Chondrocyte (in vitro differentiated cells): ENCODE results near the gene SLC25A13. TPM values are rescaled to one million over a fixed set of nuclear protein-coding genes. Genes with fewer than 3 reads are reported as not detected.

Experiments used
- DNase-seq: peaks from one replicate; pipeline ENCODE4 v3.0.0; 2021; ENCODE audit warnings: mixed read lengths, low spot score
- H3K27ac Mint-ChIP-seq: one replicate; pipeline ENCODE4 v1.8.0; 2021; ENCODE audit warnings: mild to moderate bottlenecking, moderate library complexity, mixed read lengths; ENCODE audit not compliant: unreplicated experiment
- H3K27me3 Mint-ChIP-seq: 2 replicates; pipeline ENCODE4 v1.8.0; 2021; ENCODE audit warnings: low read depth, mixed read lengths
- H3K36me3 Mint-ChIP-seq: 2 replicates; pipeline ENCODE4 v1.8.0; 2021; ENCODE audit warnings: low read depth, mixed read lengths
- H3K4me1 Mint-ChIP-seq: 2 replicates; pipeline ENCODE4 v1.8.0; 2021; ENCODE audit warnings: low read depth, mild to moderate bottlenecking, mixed read lengths
- H3K4me3 Mint-ChIP-seq: one replicate; pipeline ENCODE4 v1.8.0; 2021; ENCODE audit warnings: mild to moderate bottlenecking, moderate library complexity, mixed read lengths; ENCODE audit not compliant: unreplicated experiment
- H3K9me3 Mint-ChIP-seq: 2 replicates; pipeline ENCODE4 v1.8.0; 2021; ENCODE audit warnings: low read depth, mixed read lengths
- CTCF ChIP-seq: fragments of 200-600 bp; sonication (generic); IDR thresholded peaks from 2 replicates; pipeline ENCODE4 v1.5.0; 2021; ENCODE audit warnings: antibody characterized with exemption, mild to moderate bottlenecking, moderate library complexity
- total RNA-seq: library from RNA; stranded (reverse); gene quantifications from 3 replicates; pipeline ENCODE4 v1.2.1, GENCODE V29; 2021

The SLC25A13 gene
- total RNA-seq, 1 donor from 2014 or later = 26.6 TPM

GRCh38 chr7:96277921-96278320 lies 44.0 kb downstream of the SLC25A13 start:
- Mint-ChIP-seq H3K4me1 (peaks cover 18% of the 10 kb centered on the region), H3K27me3 (no peaks in the 10 kb centered on the region), H3K27ac (no peak overlapping the region), H3K36me3 (peaks cover 6% of the 10 kb centered on the region), H3K9me3 (peaks cover 3% of the 10 kb centered on the region), H3K4me3 (no peak overlapping the region)
- no peak for TF ChIP-seq CTCF
- no peak for DNase-seq

- H3K4me1 Mint-ChIP-seq = peaks cover 16% of the 10 kb centered on the region
- TF ChIP-seq CTCF = no peak
- no peak overlapping the region for H3K27ac Mint-ChIP-seq
- no peaks in the 10 kb centered on the region for H3K27me3 Mint-ChIP-seq
- H3K4me3 Mint-ChIP-seq = no peak overlapping the region
- H3K9me3 Mint-ChIP-seq = peaks cover 3% of the 10 kb centered on the region
- no peak for DNase-seq
- H3K36me3 Mint-ChIP-seq = peaks cover 6% of the 10 kb centered on the region
Observed at GRCh38 chr7:96276019-96276418, 45.9 kb downstream of the SLC25A13 start.

- Mint-ChIP-seq H3K4me1 (peaks cover 16% of the 10 kb centered on the region), H3K27ac (no peak overlapping the region), H3K4me3 (no peak overlapping the region), H3K36me3 (peaks cover 12% of the 10 kb centered on the region), H3K9me3 (peaks cover 6% of the 10 kb centered on the region), H3K27me3 (no peaks in the 10 kb centered on the region)
- no peak for DNase-seq
- TF ChIP-seq CTCF = no peak
Observed at GRCh38 chr7:96273716-96274115, 48.2 kb downstream of the SLC25A13 start.

- H3K4me1 Mint-ChIP-seq = peaks cover 16% of the 10 kb centered on the region
- no peaks in the 10 kb centered on the region for H3K27me3 Mint-ChIP-seq
- H3K36me3 Mint-ChIP-seq = peaks cover 8% of the 10 kb centered on the region
- no peak for TF ChIP-seq CTCF
- no peak overlapping the region for H3K4me3 Mint-ChIP-seq
- DNase-seq = no peak
- peaks cover 3% of the 10 kb centered on the region for H3K9me3 Mint-ChIP-seq
- no peak overlapping the region for H3K27ac Mint-ChIP-seq
Observed at GRCh38 chr7:96269246-96269994, 52.5 kb downstream of the SLC25A13 start.

- Mint-ChIP-seq H3K27ac (no peak overlapping the region), H3K9me3 (peaks cover 3% of the 10 kb centered on the region), H3K4me3 (no peak overlapping the region), H3K27me3 (no peaks in the 10 kb centered on the region), H3K36me3 (peaks cover 8% of the 10 kb centered on the region), H3K4me1 (no peaks in the 10 kb centered on the region)
- no peak for DNase-seq
- no peak for TF ChIP-seq CTCF
Observed at GRCh38 chr7:96266580-96266979, 55.3 kb downstream of the SLC25A13 start.
